ENCODE results near the gene GALNT2. TPM values are rescaled to one million over a fixed set of nuclear protein-coding genes. Genes with fewer than 3 reads are reported as not detected.

GALNT2 gene
- total and polyA plus RNA-seq, 2 donors (not counting 1 experiment from before 2014, with no cell fraction given) = 19.0 to 184 TPM

GRCh38 chr1:230043081-230043480, 24.0 kb upstream of the GALNT2 start:
- Mint-ChIP-seq H3K4me3 (no peak overlapping the region), H3K9me3 (ENCODE audit: insufficient read depth) (no peaks in the 10 kb centered on the region), H3K27ac (no peak overlapping the region), H3K27me3 (peaks cover 30% of the 10 kb centered on the region), H3K4me1 (no peaks in the 10 kb centered on the region)
- no peak overlapping the region for H2AFZ ChIP-seq (ENCODE audit: insufficient read depth, low read depth, low read length, poor library complexity, severe bottlenecking)
- H3K27ac ChIP-seq (ENCODE audit: low read length in 2 of 2) = no peak overlapping the region
- intact Hi-C loops (cut with micrococcal nuclease) = loop anchor here (10.0 kb wide), 1 partner anchor 48 kb away; no protein-coding TSS in a partner anchor
- no peaks in the 10 kb centered on the region for H3K4me1 ChIP-seq (ENCODE audit: control insufficient read depth in 2 of 2, insufficient read depth in 2 of 2, low read length in 2 of 2)
- ChIA-PET POLR2A (no interaction called here), CTCF (no interaction called here)
- no peak overlapping the region for H3K4me3 ChIP-seq (ENCODE audit: control extremely low read depth in 1 of 5, extremely low read depth in 1 of 5, insufficient read depth in 1 of 5, low read depth in 2 of 5, low read length in 4 of 5)
- H3K79me2 ChIP-seq (ENCODE audit: control insufficient read depth, insufficient read depth, low read length) = no peaks in the 10 kb centered on the region
- 48% methylated on average over 3 of the region's 3 CpGs for WGBS (ENCODE audit: insufficient coverage)
- no peak for TF ChIP-seq EZH2 (IDR thresholded peaks at IDR 0.05; ENCODE audit: borderline replicate concordance, insufficient read depth, low read depth, low read length, poor library complexity, severe bottlenecking)
- no peaks in the 10 kb centered on the region for H3K9me3 ChIP-seq (ENCODE audit: control extremely low read depth in 1 of 3, control insufficient read depth in 2 of 3, insufficient read depth in 1 of 3, low read length in 2 of 3)
- peaks cover 0 to 7% (median 3%) of the 10 kb centered on the region in 4 experiments for H3K27me3 ChIP-seq (replicated peaks in 1 of 4; ENCODE audit: control extremely low read depth in 1 of 4, control insufficient read depth in 3 of 4, insufficient read depth in 4 of 4, low read length in 3 of 4)
- no peaks in the 10 kb centered on the region for H3K36me3 ChIP-seq (replicated peaks in 1 of 2; ENCODE audit: control extremely low read depth in 1 of 2, control insufficient read depth in 1 of 2, extremely low read depth in 1 of 2, insufficient read depth in 2 of 2, low read length in 1 of 2)
- no peaks in the 10 kb centered on the region for H4K20me1 ChIP-seq (ENCODE audit: control insufficient read depth, insufficient read depth, low read length, poor library complexity, severe bottlenecking)
- no peak overlapping the region for H3K9ac ChIP-seq (ENCODE audit: low read length)
- DNase-seq (no peak), ATAC-seq (ENCODE audit: low read depth) (no peak)
- H3K4me2 ChIP-seq (replicated peaks; ENCODE audit: low read depth, low read length, poor library complexity, severe bottlenecking) = no peak overlapping the region

GRCh38 chr1:230044729-230045128, 22.3 kb upstream of the GALNT2 start:
- no peaks in the 10 kb centered on the region for H3K4me1 ChIP-seq (ENCODE audit: control insufficient read depth in 2 of 2, insufficient read depth in 2 of 2, low read length in 2 of 2)
- intact Hi-C loops (cut with micrococcal nuclease) = loop anchor here (10.0 kb wide), 1 partner anchor 50 kb away; no protein-coding TSS in a partner anchor
- H2AFZ ChIP-seq (ENCODE audit: insufficient read depth, low read depth, low read length, poor library complexity, severe bottlenecking) = no peak overlapping the region
- Mint-ChIP-seq H3K27me3 (peaks cover 37% of the 10 kb centered on the region), H3K27ac (no peak overlapping the region), H3K4me3 (no peak overlapping the region), H3K4me1 (no peaks in the 10 kb centered on the region), H3K9me3 (ENCODE audit: insufficient read depth) (no peaks in the 10 kb centered on the region)
- no peak overlapping the region for H3K27ac ChIP-seq (ENCODE audit: low read length in 2 of 2)
- peaks cover 0 to 7% (median 3%) of the 10 kb centered on the region in 4 experiments for H3K27me3 ChIP-seq (replicated peaks in 1 of 4; ENCODE audit: control extremely low read depth in 1 of 4, control insufficient read depth in 3 of 4, insufficient read depth in 4 of 4, low read length in 3 of 4)
- no peak for DNase-seq
- 93% methylated on average over 5 of the region's 7 CpGs for WGBS (ENCODE audit: insufficient coverage)
- ATAC-seq (ENCODE audit: low read depth) = no peak
- no peak overlapping the region for H3K4me2 ChIP-seq (replicated peaks; ENCODE audit: low read depth, low read length, poor library complexity, severe bottlenecking)
- no peaks in the 10 kb centered on the region for H4K20me1 ChIP-seq (ENCODE audit: control insufficient read depth, insufficient read depth, low read length, poor library complexity, severe bottlenecking)
- no peaks in the 10 kb centered on the region for H3K79me2 ChIP-seq (ENCODE audit: control insufficient read depth, insufficient read depth, low read length)
- ChIA-PET CTCF (no interaction called here), POLR2A (no interaction called here)
- H3K9me3 ChIP-seq (ENCODE audit: control extremely low read depth in 1 of 3, control insufficient read depth in 2 of 3, insufficient read depth in 1 of 3, low read length in 2 of 3) = no peaks in the 10 kb centered on the region
- no peaks in the 10 kb centered on the region for H3K36me3 ChIP-seq (replicated peaks in 1 of 2; ENCODE audit: control extremely low read depth in 1 of 2, control insufficient read depth in 1 of 2, extremely low read depth in 1 of 2, insufficient read depth in 2 of 2, low read length in 1 of 2)
- TF ChIP-seq CTCF (IDR thresholded peaks at IDR 0.05) (no peak), EZH2 (IDR thresholded peaks at IDR 0.05; ENCODE audit: borderline replicate concordance, insufficient read depth, low read depth, low read length, poor library complexity, severe bottlenecking) (no peak)
- no peak overlapping the region for H3K4me3 ChIP-seq (ENCODE audit: control extremely low read depth in 1 of 5, extremely low read depth in 1 of 5, insufficient read depth in 1 of 5, low read depth in 2 of 5, low read length in 4 of 5)
- no peak overlapping the region for H3K9ac ChIP-seq (ENCODE audit: low read length)
